Sigmoid colon (tissue), 4 donors: ENCODE data around the gene DNAJC21.

Source experiments
- EP300 ChIP-seq, 4 donors: sonication (generic); formaldehyde crosslinking; IDR thresholded peaks; one replicate each; pipeline ENCODE4 v1.6.1; 2017; ENCODE audit warnings: antibody characterized with exemption in 4 of 4
- POLR2A ChIP-seq, 2 donors: fragments of 450-650 bp; IDR thresholded peaks; one replicate each; pipeline ENCODE4 v1.6.1; 2016; ENCODE audit warnings: antibody characterized with exemption in 2 of 2, mild to moderate bottlenecking in 2 of 2, moderate library complexity in 2 of 2
- POLR2AphosphoS5 ChIP-seq, 4 donors: sonication (generic); formaldehyde crosslinking; IDR thresholded peaks; one replicate each; pipeline ENCODE4 v1.6.1; 2017; ENCODE audit warnings: antibody characterized with exemption in 4 of 4
- TF ChIP-seq, protein P1 (sequence below), 4 experiments: fragments of 450-650 bp in 3 of 4; fragments of 200-600 bp in 1 of 4; IDR thresholded peaks; one replicate each; pipeline ENCODE4 v1.5.1; 2016 to 2019; ENCODE audit warnings: antibody characterized with exemption in 4 of 4, mild to moderate bottlenecking in 3 of 4, moderate library complexity in 2 of 4

DNA sequence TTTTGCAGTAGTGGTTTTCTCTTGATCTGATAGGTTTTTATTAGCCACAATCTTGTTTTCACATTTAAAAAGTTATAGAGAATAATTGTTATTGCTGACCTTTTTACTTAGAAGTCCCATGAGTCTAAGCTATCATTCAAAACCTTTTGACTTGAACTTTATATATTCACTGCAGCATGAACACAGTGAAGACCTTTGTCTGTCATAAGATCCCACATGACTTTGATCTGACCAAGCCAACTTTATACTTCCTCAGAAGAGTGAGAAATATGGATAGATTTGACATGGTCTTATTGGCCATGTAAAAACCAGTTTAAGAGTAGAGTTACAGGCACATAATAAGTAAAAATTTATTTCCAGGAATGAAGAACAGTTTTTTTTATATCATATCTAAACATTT is 48.1 kb upstream of the DNAJC21 start:
- TF ChIP-seq, protein P1, sequence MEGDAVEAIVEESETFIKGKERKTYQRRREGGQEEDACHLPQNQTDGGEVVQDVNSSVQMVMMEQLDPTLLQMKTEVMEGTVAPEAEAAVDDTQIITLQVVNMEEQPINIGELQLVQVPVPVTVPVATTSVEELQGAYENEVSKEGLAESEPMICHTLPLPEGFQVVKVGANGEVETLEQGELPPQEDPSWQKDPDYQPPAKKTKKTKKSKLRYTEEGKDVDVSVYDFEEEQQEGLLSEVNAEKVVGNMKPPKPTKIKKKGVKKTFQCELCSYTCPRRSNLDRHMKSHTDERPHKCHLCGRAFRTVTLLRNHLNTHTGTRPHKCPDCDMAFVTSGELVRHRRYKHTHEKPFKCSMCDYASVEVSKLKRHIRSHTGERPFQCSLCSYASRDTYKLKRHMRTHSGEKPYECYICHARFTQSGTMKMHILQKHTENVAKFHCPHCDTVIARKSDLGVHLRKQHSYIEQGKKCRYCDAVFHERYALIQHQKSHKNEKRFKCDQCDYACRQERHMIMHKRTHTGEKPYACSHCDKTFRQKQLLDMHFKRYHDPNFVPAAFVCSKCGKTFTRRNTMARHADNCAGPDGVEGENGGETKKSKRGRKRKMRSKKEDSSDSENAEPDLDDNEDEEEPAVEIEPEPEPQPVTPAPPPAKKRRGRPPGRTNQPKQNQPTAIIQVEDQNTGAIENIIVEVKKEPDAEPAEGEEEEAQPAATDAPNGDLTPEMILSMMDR (IDR thresholded peaks at IDR 0.05) = no peak
- TF ChIP-seq EP300 (IDR thresholded peaks at IDR 0.05) (no peak), POLR2AphosphoS5 (IDR thresholded peaks at IDR 0.05) (no peak), POLR2A (IDR thresholded peaks at IDR 0.05) (no peak)
